Stimulated activated CD4-positive, alpha-beta T cell treated with anti-CD3 and anti-CD28 coated beads, Interleukin-15, amount 100 ng/mL, for 24 hours (primary cell): Measurements from ENCODE around the gene TMEM167B.

Experiments
- DNase-seq: peaks from one replicate; pipeline ENCODE4 v3.0.0-alpha.2; 2020

The TMEM167B gene

DNA sequence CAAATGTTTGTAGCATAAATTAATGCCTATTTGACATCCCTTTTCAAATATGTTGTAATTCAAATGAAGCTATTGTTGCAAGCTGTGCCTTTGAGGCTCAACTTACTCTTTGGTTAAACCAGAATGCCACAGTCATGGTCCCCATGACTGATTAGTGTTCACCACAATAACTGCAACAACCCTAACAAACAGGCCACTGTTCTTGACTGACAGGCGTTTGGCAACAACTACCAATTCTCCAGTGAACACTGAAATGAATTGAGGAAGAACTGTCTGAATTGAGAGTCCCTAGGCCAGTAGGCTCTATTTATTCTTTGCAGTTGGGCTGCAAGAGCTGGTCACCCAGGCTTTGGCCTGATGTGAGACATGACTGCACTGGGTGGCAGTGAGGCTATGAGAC lies 6.6 kb upstream of the TMEM167B start:
- no peak for DNase-seq

DNA sequence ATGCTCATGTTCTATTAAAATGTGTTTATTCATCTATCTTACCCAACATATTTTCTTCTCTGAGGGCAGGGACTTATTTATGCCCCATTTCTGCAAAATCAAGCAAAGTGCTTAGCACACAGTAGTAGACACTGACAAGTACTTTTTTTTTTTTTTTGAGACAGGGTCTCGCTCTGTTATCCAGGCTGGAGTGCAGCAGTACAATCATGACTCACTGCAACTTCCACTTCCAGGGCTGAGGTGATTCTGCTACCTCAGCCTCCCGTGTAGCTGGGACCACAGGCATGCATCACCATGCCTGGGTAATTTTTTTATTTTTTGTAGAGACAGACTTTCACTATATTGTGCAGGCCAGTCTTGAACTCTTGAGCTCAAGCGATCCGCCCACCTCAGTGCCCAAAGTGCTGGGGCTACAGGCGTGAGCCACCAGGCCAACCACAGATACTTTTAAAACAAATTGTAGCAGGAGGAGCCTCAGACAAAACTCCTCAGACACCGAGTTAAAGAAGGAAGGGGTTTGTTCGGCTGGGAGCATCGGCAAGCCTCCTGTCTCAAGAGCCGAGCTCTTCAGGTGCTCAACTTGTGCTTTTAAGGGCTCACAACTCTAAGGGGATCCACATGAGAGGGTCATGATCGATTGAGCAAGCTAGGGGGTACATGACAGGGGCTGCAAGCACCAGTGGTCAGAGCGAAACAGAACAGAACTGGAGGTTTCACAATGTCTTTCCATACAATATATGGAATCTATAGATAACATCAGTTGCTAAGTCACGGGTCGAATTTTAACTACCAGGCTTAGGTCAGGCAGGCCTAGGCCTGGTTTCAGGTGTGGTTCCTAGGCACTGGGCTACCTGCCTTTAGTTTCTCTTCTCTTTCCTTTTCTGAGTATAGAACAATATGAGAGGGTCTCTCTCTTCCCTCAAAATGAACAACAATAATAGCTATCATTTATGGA lies 5.7 kb upstream of the TMEM167B start:
- no peak for DNase-seq

DNA sequence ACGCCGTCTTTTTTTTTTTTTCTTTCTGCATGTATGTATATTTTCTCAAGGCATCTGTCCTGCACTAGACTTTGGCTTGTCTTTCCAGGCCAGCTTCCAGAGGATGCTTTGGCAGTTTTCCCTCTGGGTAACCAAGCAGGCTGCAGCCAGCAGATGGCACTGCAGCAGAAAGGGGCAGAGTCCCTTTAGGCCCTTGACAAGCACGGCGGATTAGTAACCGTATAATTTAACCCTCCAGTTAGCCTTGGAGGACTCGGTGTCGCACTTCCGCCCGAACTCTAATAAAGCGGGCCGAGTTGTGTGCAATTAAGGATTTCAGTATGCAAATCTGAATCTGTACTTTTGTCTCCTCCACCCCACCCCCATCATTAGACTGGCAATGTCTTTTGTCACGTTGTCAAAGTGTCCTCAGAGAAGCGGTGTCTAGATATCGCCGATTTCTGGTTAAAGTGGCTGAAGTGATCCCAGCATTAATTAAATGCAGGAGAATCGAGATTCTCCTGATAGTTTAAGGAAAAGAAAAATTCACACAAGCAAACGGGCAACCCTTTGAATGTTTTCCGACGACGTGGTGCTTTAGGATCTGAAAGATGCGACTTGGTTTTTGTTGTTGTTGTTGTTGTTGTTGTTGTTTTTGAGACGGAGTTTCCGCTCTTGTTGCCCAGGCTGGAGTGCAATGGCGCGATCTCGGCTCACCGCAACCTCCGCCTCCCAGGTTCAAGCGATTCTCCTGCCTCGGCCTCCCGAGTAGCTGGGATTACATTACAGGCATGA lies 1.1 kb upstream of the TMEM167B start:
- DNase-seq: peak; percentile 59

DNA sequence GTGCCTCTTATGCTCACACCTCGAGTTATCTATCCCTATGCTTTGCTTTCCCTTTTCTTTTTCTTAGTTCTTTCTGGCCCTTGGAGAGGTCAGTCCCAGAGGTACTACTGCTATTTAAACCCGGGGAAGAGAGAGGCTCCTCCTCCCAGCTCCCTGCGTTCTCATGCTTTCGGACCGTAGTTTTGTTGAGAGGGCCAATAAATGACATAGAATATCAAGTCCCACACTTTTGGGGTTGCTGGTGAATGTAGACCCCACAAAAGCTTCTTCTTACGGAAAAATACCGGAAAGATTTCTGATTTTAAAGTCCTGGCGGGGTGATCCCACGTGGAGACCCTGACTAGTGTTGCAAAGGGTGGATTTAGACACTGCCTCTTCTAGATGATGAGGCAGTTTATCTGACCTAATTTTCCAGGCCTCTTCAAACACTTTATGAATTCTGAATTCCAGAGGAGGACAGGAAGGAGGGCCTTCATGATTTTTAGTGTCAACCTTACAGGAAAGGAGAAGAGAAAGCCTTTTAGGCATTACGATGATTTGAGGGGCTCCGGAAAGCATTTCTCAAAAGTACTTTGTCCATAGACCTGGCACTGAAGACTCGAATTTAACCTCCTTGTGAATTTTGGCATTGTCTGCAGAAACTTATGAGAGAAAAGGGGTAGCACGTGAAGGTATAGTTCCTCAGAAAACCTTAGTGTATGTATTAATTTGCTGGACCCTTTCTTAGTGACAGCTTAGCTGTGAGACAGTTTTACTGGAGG lies 694 bp downstream of the TMEM167B start:
- DNase-seq: peak; percentile 54

GRCh38 chr1:109091839-109092193 lies 1.3 kb downstream of the TMEM167B start:
- DNase-seq: no peak

DNA sequence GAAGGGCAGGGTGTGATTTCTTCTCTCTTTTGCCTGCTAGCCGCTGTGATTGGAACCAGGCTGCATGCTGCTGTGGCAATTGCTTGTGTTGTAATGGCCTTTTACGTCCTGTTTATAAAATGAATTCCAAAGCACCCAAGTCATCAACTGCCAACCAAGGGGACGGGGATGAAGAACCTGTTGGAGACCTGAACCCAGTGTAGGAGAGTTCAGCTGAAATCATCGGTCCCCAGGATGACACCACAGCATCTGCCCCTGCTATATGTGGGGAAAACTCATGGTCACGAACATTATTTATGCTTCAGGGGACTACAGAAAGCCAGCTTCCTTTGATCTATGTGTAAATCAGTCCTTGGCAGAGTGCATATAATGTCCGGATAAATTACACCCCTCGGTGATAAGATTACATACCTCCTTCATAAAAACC lies 3.8 kb downstream of the TMEM167B start:
- DNase-seq: no peak

DNA sequence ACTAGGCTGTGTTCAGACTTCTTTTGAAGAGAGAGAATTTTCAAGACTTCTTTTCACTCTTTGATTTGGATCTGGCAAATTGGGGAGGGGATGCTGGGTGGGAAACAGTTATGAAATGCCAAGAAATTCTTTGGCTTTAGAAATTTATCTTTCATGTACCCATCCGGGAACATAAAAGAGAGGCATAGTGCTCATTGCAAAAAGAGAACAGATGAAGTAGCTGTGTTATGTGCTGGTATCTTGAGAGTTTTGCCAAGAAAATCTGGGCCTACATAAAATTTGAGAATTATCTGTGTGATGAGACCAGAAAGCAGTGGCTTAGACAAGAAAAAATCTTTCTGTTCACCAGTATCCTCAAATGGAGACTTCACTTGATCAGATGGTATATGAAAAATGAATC lies 4.3 kb downstream of the TMEM167B start:
- no peak for DNase-seq

DNA sequence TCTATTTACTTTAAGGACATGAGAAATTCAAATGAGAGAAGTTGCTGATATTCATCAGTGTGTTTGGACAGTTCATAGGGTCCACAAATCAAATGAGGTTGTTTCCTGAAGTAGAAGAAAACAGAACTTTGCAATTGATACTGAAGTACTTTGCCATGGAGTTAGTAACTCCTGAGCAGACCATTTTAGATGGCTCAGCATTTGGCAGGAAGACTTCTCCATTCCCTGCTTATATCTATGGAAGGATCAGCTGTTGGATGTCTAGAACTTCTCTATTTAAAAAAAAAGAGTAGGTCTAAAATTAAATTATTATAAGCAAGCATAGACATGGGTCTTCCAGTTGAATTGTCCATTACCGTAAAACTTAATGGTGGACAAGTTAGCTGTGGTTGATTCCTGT lies 5.1 kb downstream of the TMEM167B start:
- DNase-seq: no peak

DNA sequence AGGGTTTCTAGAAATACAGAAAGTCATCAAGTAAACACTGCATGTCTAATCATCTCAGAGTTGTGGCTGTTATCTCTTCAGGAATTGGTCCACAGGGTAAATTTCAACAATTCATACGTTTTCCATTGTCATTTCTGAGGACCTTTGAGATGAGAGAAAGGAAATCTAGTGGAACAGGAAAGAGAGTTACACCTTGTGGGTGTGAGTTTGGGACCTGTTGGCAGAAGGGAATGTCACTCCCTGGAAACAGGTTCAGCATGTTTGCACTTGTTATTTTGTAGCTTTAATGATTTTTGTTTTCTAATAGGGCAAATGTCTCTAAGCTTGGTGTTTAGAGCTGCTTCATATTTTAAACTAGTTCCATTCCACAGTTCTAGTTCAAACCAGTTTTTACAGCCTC lies 5.6 kb downstream of the TMEM167B start:
- DNase-seq: no peak

DNA sequence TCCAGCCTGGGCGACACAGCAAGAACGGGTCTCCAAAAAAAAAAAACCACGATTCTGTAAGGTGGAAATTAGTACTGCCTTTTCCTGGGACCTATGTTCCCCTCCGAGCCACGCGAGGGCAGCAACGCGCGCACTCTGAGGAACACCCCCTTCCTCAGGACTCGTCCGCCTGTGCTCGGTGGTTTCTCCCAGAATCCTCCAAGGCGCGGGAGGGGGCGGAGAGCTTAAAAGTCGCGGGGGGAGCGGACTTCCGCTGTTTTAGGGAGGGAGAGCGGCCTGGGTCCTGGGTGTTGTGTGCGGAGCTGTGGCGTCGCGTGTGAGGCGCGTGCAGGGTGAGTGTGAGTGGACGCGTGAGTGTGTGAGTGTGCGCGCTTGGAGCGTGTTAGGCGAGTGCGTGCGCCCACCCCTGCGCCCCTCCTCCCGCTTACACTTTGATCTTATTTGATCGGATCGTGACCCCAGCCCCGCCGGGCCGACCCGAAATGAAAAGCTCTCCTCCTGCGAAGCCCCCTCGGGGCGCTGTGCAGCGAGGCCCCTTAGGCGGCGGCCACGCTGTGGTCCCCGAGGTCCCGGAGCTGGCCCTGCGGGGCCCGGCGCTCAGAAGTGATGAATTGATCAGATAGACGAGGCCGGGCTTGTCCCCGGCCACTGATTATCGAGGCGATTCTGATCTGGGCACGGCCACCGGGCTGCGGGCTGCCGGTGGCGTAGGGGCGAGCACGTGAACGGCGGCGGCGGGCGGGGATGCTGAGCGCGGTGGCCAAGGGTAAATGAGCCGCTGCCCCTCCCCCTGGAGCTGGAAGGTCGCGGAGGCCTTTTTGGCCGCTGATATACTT lies 9.6 kb downstream of the TMEM167B start:
- peak; percentile 97 for DNase-seq

DNA sequence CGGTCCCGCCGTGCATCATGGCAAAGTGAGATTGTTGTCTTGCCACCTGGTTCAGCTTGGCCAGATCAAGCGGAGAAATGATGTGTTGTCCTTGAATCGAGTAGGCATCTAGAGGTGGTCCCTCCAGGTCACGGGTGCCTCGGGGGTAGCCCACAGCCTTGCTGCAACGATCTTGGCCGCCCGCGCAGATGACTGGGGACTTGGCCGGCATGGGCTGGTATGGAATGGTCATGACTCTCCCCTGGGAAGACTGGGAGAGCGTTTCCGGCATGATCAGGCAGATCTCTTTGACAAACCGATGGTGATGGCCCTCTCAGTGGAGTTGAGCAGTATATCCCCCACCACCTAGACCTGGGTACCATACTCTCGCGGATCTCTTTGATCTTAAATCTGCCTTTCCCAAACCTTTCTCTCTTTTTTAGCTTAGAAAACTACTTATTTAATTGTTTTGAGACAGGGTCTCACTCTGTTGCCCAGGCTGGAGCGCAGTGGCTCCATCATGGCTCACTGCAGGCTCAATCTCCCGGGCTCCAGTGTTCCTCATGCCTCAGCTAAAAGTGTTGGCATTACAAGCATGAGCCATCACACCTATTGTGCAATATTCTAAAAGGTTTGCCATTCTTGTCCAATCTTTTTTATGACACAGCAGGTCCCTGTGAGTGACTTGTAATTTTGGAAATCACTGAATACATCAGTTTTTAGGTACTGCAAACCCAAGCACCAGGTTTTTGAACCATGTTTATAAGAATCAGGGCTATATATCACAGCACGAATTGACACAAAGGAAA lies 14.0 kb downstream of the TMEM167B start:
- DNase-seq: no peak

DNA sequence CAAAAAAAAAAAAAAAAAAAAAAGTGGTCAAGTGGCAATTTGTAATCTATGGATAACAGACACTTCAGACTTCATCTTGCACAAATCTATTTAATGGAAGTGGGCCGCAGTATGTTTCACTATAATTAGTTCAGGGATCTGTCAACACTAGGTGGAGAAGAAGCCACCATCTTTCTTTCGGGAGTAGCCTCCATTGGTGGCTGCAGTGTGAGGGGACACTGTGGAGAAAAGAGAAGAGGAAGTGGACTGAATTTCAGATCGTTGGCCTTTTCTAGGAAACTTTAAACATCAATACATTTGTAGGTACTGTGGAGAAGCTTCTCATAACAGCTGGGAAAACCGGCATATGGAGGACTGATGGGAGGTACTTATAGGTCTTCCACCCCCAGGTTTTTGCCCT lies 15.3 kb downstream of the TMEM167B start:
- DNase-seq: no peak

DNA sequence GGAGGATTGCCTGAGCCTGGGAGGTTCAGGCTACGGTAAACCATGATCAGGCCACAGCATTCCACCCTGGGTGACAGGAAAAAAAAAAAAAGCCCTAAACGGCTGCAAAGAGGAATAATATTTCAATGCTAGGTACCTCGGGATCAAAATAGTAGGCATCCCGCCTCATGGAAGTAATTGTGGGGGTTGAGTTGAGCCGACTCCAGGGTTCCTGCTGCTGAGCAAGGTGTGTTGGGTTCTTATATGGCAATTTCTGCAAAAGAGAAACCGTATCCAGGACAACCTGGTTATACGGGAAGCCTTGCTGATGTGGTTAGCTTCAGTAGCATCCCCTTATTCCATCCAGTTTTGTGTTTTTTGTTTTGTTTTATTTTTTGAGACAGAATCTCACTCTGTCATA lies 17.2 kb downstream of the TMEM167B start:
- DNase-seq: no peak

DNA sequence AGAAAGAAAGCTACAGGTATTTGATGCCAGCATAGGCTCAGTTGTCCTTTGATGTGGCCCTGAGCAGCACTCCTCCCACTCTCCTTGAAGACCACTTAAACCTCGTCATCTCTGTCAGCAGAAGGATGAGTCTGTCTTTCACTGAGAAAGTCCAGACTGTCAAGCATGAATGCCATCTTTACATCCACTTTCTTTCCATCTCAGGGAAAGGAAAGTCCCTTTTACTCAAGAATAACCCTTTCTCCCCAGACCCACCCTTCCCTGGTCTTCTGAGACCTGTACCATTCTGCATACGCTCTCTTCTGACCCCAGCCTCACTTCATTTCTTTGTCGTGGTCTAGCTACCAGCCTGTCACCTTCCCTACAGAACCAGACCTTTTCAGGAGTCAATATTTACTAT lies 19.3 kb downstream of the TMEM167B start:
- DNase-seq: no peak

DNA sequence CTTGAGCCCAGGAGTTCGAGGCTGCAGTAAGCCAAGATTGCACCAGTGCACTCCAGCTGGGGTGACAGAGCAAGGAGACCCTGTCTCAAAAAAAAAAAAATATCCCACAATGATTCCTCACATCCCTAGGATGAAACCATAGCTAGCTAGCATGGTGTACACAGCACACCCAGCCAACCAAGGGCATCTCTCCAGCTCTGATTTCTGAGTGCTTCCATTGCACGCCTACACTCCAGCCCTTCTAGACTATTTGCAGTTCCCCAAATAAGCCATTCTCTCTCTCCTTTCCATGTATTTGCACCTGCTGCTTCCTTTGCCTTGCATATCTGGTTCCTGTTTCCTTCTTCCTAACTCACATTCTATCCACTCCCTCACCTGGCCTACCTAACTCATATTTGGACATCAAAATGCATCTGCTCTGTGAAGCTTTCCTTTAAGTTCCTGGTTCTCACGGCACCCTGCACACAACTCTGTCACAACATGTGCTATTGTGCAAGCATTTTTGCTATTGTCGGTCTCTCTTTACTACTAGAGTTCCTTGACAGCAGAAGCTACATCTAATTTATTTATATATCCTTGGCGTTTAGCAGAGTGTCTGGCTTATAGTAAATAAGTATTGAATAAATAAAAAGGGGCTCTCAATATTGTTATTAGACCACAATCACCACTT lies 21.0 kb downstream of the TMEM167B start:
- DNase-seq: no peak

DNA sequence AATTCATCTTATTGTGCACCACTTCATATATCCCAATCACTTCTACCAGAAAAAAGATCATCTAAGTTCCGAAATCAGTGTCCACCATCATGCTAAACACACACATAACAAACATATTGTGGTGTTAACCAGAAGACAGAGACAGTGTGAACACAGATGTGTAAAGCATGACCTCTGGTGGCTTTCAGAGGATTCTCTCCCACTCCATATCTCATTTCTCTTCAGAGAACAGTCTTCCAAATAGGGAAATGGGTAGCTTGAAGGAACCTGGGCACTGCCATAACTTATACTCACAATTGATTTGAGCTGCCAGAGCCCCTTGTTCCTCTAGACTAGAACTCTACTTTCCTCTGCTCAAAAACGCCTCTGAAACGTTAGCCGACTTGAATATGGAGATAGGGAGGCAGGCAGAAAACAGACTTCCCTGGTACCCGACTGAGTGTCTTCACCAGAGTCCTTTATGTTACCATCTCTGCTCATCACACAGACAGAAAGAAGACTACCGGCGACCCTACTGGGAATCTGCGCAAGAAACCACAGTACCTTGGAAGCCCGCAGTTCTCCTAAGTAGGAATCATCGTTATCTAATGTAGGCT lies 21.6 kb downstream of the TMEM167B start:
- DNase-seq: no peak

DNA sequence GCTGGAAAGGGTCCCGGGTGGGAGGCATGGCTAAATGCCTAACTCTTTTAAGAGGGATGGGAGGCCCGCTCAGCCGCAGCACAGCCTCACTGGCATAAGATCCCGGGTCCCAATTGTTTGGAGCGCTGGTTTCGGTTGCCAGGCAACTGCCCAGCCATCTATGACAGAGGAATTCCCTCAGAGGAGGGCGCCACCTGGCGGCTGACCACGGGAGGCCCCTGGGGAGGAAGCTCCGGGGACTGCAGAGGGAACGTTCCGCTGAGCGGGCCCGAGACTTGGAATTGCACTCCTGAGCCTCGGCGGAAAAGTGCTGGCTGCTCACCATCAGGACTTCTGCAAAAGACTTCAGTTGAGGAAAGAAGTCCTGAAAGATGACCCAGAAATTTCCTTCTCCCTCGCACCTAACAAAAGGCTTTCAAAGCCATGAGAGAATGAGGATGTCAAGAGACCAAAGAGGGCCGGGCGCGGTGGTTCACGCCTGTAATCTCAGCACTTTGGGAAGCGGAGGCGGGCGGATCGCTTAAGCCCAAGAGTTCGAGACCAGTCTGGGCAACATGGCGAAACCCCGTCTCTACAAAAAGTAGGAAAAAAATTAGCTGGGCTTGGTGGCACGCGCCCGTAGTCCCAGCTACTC lies 22.2 kb downstream of the TMEM167B start:
- peak; percentile 94 for DNase-seq

- peak; percentile 88 for DNase-seq
Observed at GRCh38 chr1:109113590-109114341, 23.2 kb downstream of the TMEM167B start, which contains the start of gene ELAPOR1. Gene ELAPOR1, plus strand, starts transcription at chr1:109114115. Its CDS starts 69 bp downstream, at chr1:109114184.

DNA sequence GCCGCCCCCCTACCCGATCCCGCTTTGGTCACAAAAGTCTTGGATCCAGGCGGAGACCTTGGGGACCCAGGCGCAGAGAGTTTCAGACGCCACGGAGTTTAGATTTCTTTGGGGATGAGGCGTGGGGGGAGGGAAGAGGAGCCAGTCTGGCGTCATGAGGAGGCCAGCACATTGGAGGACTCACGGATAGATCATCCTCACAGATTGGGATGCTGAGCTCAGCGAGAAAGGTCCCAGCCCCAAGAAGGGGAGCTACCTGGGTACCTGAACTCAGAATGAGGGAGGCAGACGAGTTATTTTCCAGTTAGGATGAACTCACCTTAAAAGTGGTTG lies 23.7 kb downstream of the TMEM167B start:
- DNase-seq: no peak
